Hypothalamus (tissue), 51 donors: ENCODE data around the gene RAD51B.
"Not testable (repeated sequence)": the region's sequence is repeated elsewhere in the genome, so short reads cannot be mapped to it uniquely, and the experiment has no call there.

Source experiments
- DNase-seq, 51 donors: peaks; one replicate each; lab custom pipeline; 2025; lab: John Stamatoyannopoulos, UW

The RAD51B gene

DNA sequence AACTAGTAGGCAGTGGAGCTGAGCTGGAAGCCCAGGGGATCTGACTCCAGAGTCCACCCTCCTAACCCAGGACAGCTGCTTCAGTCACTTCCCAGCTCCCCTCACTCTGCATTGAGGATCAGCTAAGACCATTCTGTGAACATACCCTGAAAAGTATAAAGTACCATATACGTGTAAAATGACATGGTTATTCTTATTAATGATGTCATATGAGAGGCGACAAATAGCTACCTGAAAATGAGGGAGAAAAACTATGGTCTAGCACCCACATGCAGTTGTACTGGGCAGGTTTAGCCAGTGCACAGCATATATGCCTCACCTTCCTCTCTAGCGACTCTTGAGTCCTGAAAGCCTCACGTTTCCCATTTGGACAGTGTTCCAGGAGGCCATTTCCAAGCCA lies 461.9 kb downstream of the RAD51B start:
- DNase-seq = no peak

DNA sequence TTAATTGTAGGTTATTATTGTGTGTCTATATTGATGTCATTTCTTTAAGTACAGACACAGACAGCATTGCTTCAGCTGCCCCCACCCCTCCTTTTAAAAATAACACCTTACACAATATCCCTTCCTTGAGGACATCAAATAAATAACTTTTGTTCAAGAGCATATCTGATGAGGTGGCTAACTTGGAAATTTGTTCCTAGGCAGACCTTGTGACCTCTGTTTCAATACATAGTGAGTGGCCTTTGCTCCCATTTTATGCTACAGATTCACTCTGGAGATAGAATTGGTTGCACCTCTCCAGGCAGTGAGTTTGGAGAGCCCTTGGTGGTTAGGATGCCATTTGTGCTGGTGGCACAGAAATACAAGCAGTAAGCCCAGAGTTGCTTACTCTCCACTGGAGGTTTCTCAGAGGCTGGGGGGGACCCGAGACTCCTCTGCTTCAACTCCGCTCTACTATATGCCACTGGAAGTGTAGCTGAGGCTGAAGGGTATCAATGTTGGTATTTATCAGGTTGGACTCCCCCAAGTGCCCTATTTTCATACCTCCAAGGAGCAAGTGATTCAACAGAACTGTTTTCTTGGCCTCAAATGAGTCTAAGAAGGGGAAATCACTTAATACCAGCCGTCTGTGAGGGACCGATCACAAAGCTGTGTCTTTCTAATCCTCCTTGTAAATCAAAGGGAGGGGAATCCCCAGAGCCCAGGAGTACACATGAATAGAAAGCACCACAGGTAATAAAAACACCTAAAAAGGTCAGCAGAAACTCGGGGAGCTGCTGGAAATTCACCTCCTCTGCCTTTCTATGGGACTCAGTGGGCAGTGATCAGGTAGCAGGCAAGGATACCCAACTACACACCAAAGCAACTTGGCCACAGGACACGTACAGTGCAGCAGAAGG lies 463.1 kb downstream of the RAD51B start:
- DNase-seq = no peak

DNA sequence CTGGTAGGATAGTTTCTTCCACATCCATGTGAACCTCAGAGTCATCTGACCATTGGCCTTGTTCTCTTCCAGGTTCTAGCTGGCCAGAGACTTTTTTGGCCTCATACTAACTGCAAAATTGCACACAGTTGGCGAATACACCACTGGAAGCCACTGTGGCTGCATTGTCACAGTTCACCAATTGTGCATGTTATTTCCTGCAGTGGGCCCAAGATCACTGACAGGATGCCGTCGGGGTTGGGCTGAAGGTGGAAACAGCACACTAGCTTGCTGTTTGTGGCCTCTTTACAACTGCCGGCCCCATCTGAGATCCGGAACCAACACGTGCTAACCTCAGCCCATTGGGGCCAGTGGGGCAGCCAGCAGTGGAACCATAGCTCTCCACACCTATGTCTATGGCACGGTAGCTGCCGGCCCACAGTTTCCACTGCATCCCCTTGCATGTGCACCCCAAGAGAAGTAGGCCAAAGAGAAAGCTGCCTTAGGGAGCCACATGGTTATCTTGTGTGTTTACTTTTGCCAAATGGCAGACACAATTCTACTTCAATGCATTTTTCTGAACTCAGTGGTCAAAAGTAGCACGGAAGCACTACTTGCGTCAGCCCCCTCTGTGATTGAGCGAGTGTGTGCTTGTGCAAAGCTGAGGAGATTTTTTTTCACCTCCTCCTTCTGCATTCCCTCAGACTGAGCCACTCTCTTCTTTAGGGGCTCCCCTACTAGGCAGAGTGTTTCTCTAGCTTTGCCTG lies 464.0 kb downstream of the RAD51B start:
- DNase-seq = no peak

DNA sequence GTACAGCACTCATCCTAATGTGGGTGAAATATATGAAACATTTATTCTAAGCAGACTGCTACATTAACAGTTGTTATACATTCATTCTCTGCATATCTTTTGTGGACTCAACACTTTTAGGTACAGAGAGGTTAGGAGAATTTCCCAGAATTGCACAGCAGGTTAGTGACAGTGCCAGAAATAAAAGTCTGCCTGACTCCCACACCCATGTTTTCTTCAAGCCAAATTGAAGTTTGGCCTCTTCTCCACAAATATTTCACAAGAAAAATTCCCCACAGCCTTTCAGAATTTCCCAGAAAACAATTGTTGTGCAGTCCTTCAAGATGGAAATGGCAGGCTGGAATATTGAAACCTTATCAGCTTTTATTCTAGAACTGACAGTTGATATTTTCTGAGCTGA lies 464.8 kb downstream of the RAD51B start:
- no peak for DNase-seq

DNA sequence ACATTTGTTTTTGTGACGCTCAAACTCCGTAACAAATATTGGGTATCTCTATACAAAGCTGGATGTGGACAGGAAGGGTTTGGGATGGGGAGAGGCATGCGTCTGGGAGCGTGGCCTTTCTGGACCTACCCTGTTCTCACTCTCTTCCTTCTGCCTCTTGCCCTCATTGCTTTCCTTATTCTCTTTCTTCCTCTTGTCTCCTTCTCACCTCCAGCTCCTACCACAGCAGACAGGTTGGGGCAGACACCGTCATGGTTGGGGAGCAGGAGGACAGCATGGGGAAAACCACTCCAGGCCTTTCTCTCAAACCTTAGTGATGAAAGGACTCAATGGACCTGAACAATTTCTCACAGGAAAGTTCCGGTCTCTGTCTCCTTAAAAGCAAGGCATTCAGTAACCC lies 465.3 kb downstream of the RAD51B start:
- DNase-seq = no peak

DNA sequence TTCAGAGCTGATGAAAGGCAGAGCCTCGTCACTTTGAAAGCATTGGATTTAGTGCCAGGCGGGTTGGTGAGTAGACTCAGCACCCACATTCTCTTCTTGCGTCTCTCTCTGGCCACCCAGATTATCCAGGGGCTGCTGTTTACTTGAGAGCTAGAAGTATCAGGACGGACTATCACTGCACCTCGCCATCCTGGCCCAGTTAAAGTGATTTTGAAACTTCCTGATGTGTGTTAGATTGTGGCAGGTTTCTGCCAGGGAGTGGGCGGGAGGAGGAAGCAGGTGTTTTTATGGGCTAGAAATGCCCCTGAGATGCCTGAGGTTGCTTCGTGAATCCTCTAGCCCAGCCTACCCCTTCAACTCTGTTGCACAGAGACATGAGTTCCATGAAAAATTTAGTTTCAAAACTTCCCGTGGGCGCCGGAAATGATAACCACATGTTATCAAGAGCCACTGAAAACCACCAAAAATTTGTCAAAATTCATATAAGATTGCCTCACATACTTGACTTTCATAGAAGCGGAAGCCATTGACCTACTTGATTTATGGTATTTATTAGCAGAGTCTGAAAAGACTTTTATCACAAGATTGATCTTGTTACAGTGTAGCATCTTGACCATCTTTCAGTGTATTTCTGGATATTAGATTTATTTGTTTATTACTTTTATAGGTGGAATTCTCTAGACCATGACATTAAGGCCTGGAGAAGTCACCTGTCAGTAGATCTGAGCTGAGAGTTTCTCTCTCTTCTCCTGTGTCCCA lies 466.0 kb downstream of the RAD51B start:
- DNase-seq = no peak

DNA sequence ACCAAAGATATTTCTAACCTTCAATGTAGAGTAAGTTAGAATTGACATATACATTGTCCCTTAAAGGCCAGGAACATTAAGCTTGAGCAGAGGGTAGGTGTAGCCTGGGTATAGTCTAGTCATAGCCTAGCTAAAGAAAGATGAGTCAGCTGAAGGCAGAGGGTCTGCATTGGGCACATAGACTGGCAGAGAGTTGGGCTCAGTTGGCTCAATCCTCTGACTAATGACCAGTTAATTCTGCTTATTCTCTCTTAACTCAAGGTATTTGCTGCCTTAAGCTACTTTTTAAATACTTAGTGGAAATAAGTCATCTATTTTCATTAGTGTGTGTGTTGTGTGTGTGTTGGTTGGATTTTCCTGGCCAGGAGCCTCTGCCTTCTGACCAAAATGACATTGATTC lies 467.1 kb downstream of the RAD51B start:
- DNase-seq = no peak

DNA sequence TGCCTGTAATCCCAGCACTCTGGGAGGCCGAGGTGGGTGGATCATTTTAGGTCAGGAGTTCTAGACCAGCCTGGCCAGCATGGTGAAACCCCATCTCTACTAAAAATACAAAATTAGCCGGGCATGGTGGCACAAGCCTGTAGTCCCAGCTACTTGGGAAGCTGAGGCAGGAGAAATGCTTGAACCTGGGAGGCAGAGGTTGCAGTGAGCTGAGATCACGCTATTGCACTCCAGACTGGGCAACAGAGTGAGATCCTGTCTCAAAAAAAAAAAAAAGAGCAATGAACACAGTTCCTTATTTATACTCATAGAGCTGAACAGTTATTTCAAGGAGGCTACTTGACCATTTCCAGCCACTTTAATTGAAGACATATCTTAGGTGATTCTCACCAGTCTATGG lies 469.9 kb downstream of the RAD51B start:
- DNase-seq = not testable (repeated sequence)

DNA sequence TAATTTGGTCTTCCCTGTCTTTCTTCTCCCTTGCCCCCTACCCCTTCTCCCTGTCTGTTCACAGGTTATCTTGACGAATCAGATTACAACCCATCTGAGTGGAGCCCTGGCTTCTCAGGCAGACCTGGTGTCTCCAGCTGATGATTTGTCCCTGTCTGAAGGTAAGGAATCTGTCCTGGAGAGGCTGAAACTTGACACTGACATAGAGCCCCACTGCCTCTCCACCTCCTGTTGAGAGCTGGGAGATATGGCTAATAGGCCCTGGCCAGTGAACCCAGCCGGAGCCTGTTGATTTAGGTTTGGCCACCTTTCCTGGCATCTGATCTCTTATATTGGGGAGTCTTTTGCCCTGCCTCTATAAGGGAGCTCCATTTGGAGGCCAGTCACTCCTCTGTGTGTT lies 472.2 kb downstream of the RAD51B start:
- no peak for DNase-seq

DNA sequence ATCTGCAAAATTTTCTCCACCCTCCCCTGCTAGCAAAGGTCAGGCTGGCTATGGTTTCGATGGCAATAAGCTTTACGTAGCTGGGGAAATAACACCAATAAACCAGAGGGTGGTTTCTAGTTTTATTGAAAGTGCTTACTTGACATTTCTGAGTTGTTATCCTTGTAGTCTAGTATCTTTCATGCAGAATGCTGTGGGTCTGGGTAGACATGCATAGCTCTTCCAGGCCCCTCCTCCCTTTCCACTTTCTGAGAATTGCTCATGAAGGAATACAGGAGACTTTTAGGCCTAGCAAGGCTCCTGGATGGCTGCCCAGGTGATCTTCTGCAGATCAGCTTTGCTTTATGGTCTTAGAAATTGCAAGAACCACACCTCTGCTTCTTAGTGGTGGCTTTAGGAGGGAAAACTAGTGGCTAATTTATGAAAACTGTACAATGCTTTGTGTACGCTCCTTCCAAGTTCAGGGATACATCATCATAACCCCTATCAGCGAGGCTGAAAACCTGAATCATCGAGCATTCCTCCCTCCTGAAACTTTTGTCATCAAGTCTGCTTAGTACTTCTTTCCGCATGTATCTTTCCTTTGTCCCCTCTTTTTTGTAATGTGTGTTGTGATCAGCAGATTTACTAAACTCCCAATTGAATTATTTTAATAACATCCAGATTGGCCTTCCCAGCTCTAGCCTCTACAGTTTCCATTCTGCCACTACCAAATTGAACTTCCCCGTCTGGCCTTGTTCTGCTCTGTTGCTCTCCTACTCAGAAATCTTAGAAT lies 473.0 kb downstream of the RAD51B start:
- no peak for DNase-seq

DNA sequence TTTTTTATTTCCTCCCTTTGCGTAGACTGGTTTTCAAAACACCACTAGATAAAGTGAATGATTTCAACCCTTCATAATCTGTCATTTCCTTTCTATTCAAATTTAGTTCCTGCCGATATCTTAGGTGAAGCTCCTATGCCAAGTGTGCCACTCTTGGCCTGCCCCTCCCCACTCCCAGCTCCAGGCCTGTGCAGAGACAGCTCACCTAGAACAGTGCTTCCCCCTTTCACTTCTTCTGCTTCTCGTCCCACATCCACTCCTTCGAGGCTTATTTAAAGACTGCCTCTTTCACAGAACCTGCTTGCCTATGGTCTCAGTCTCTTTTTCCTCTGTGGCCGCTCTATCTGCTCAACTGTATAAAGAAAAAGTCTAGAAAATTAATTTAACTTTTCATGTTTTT lies 473.8 kb downstream of the RAD51B start:
- DNase-seq = no peak

DNA sequence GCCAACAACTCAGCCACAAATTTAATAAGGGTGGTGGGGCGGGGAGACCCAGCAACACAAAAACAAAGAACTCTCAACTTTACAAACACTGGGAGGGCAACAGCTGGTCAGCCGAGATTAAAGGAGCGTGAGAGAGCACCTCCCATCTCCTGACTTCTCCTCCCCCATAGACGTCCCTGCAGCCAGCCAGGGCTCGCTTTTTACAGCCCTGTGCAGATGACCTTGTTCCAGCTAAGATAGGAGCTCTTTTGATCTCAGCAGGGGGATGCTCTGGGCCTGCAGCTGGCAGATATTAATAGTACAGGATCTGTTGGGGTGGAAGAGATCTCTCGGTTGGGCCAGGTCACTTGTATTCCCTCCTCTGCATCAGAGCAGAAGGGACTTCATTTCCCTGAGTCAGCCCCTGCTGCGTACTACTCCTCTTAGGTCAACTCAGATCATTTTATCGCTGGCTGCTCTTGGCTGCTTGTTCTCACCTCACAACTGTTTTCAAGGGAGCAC lies 475.8 kb downstream of the RAD51B start:
- no peak for DNase-seq

DNA sequence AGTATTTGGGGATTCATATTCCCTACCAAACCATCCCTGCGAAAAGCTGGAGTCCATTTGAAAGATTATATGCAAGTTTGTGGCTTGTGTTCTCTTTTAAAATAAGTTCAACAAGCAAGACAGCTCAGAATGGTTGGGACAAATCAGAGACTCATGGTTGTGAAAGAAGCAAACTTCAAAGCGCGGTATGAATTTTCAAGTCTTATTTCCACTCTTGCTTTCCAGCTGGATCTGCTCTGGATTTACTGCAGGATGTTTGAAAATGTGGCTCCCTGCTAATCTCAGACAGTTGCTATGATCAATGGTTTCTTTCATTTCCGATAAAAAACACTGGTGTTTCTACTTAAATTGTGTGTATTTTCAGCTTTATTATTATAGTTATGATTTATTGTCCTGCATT lies 477.5 kb downstream of the RAD51B start:
- no peak for DNase-seq

DNA sequence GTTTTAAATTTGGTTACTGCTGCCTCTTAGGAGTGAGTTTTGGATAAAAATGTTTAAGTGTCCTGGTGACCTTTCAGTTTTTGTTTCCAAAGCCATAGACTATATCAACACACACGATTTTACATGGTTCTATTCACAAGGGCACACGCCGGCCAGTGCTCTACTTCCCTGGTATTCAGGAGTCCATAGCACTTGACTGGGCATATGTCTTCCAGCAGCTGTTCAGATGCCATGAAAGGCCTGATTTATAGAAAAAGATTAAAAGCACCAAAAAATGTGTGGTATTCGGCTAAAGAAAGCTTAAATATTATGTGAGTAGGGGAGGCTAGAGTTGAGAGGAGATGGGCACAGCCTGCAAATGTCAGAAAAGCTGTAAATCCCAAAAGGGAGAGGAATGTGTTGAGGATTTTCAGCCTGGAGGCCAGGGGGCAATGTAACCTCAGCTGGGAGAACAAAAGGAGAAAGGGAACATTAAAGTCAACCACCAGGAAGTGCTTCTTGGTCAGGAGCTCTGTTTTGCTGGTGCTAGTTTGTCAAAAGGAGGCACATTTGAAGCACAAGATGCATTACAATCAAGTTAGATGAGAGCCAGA lies 478.4 kb downstream of the RAD51B start:
- DNase-seq = no peak

DNA sequence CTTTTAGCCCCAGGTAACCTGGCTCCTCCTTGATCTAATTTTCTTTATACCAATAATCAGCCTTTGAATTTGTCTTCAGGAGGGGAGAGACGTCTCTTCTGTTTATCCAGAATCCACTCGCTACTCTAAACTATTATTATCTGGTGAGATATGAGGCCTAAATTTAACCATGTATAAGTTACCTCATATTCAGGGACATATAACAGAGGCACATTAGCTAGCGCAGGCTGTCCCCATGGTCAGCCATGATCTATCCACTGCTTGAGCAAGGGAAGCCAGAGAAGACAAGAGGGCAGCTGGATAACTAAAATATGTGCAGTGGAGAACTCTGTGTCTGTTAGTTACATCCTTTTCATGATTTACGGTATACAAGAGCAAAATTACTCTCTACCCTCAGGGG lies 481.0 kb downstream of the RAD51B start:
- no peak for DNase-seq

DNA sequence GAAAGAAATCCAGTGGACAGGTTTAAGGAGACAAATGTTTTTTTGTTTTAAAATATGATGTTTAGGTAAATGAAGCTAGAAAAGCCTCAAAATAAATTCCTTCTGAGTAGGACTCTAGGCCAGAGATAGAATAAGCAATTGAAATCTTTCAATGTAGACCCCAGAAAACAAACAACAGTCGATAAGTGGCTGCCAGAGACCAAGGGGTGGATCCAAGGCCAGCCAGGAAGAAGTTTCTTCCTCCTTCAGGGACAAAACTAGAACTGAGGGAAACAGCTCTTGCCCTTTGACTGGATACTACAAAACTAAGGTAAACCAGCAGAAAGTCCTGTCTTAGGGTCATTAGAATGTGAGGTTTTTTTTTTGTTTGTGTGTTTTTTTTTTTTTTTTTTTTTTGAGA lies 481.6 kb downstream of the RAD51B start:
- no peak for DNase-seq

DNA sequence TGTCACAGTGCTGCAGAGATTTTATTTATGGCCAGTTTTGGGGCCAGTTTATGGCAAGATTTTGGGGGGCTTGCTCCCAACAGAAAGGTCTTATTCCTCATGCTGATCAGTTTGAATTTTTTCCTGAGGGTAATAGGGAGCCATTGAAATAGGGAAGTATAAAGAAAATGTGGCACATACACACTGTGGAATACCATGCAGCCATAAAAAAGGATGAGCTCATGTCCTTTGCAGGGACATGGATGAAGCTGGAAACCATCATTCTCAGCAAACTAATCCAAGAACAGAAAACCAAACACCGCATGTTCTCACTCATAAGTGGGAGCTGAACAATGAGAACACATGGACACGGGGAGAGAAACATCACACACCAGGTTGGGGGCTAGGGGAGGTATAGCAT lies 483.4 kb downstream of the RAD51B start:
- DNase-seq = not testable (repeated sequence)

DNA sequence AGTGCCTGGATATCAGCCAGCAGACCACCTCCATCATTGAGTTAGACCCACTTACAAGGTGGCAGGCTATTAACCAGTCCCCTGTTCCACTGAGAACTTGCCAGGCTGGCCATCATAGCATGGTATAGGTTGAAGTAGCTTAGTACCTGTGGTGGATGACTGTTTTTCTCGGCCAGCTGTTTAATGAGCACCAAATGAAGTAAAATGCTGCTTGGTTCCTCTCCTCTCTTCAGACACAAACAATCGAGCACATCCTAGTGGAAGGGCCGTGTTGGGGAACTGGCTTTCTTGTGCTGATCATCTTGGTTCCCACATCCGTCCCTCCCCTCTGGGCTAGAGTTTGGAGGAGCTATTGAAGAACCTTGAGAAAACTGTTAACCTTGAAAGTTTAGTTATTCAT lies 486.2 kb downstream of the RAD51B start:
- no peak for DNase-seq

DNA sequence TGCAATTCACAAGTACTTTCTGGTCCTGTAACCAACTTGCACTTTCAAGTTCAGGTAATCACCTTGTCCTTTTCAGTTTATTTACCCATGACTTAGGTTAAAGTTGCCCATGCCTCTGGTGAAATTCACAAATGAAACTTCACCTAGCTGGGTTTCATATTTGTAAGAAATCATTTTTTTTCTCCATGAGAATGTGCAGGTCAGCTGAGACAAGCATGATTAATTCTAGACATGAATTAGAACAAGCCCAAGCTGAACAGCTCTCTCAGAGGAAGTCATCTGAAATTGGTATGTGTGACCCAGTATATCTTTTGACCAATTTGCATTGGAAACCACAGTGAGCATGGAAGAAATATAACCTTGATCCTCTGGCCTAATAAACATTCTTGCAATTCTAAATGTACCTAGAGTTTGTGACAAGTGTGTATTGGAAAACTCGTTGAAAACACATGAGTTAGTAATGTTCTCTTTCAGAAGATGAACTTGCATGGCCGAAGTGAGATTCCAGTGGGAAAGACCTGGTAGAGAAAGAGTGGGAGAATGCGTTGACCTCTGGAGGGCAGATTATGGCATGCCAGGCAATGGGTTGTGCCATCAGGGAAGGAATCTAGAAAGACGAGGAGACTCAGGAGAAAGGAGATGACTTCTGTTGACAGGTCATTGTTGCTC lies 486.8 kb downstream of the RAD51B start:
- no peak for DNase-seq
